ENCODE data around the gene PTF1A.

Gene PTF1A, protein sequence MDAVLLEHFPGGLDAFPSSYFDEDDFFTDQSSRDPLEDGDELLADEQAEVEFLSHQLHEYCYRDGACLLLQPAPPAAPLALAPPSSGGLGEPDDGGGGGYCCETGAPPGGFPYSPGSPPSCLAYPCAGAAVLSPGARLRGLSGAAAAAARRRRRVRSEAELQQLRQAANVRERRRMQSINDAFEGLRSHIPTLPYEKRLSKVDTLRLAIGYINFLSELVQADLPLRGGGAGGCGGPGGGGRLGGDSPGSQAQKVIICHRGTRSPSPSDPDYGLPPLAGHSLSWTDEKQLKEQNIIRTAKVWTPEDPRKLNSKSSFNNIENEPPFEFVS

DNA sequence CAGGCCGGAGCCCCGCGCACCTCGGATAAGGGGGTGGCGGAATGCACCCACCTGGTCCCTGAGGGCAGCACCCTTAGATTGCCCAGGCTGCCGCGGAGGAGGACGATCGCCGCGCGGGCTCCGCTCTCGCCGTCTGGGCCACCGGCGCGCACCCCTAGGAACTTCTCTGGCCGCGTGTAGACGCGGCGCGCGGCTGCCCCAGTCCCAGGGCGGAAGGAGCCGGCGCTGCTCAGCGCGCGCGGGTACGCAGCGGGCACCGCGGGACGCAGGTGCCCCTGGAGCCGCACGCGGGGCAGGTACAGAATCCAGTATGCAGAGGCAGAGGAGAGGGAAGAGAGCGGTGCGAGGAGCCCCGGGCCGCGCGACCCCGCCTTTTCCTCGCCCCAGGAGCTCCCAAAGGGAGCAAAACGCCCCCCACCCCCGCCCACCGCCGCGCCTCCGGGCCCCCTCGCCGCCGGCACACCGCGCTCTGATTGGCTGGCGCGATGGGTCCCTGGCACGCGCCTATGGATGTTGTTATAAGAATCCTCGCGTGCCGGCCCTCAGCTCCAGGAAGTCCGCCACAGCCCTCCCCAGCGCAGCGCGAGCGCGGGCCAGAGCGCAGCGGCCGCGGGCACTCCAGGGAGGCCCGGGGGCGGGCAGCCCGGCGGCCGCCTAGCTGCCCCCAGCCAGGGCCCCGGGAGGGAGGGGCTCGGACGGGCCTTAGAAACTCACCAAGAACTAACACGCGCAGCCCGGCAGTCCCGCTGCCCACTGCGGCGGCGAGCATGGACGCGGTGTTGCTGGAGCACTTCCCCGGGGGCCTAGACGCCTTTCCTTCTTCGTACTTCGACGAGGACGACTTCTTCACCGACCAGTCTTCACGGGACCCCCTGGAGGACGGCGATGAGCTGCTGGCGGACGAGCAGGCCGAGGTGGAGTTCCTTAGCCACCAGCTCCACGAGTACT, at the start of gene PTF1A:
Gene PTF1A, plus strand, starts transcription at position 549 of the 948 bp plus-strand sequence. Its CDS starts 219 bp downstream, at position 768.
- DNase-seq, result no peak

DNA sequence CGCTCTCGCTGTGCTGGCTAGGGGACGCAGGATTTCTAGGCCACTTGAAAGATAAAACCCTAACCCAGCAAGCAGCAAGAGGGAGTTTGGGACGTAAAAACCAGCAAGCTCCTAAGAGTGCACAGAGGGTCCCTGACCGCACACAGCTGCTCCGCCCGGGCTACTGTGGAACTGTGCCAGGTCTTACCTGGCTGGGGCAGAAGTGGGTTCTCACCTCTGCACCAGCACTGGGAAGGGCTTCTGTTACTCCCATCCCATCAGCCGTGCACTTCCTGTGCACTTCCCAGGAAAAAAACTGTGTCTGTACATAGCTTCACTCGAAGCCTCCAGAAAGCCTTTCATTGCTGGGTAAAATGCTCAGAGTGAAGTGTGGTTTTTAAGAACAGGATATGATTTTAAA, 45.9 kb upstream of the PTF1A start:
- no peak for DNase-seq

DNA sequence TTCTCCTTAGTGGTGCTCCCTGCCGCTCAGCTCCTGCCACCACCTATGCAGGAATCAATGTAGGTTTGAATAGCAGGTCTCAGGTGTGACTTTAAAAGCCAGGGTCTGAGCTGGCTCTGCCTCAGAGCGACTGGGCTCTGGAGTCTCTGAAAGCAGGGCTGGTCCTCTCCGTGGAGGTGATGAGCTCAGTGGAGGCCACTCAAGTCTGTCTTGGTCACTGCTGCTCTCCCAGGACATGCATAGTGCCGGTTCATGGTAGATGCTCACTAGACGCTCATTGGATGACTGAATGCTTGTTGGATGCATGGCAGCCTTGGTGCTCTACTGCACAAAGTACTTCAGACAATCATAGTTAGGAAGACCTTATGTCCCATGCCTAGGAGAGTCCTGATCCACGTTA, 45.1 kb upstream of the PTF1A start:
- no peak for DNase-seq

DNA sequence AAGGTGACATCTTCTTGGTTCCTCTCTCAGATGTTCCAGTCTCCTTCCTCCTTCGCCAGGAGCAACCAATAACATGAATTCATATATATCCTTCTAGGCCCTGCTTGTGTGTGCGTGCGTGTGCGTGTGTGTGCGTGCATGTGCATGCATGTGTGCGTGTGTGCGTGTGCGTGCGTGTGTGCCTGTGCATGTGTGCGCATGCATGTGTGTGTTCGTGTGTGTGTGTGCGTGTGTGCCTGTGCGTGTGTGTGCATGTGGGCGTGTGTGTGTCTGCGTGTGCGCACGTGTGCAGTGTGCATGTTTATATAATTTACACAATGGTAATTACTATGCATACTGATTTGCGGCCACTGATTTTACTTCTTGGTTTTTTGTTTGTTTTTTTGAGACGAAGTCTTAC, 43.9 kb upstream of the PTF1A start:
- no peak for DNase-seq

DNA sequence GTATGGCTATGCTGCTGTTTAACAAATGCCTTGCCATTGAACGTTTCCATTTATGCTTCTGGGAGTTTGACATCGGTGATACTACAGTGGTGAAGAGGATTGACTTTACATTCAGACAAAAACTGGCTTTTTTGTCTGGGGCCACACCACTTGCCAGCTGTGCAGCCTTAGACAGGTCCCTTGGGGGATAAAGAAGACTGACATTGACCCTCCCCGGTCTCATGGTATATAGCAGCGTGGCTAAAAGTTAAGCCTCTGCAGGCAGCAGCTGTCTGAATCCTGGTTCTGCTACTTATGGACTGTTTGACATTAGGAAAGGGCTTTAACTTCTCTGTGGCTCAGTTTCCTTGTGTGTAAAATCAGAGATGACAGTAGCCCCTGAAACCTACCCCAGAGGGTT, 42.0 kb upstream of the PTF1A start:
- no peak for DNase-seq

DNA sequence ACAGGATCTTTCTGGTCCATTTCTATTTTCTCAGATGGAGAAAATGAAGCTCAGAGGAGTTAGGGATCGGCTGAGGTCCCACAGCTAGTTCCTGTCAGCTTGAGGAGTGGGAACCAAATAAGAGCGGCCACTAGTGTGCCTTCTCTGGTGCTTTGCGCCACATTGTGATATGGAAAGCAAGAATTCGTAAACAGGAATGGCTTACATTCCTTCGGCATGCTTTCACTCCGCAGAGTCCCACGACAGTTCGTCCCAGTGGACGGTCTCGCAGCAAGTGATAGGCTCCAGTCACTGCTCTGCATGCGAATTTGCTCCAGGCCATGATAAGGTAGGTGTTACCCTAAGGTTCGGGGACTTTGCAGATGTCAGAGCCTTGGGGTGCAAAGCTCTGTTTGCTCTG, 41.5 kb upstream of the PTF1A start:
- DNase-seq, result no peak

DNA sequence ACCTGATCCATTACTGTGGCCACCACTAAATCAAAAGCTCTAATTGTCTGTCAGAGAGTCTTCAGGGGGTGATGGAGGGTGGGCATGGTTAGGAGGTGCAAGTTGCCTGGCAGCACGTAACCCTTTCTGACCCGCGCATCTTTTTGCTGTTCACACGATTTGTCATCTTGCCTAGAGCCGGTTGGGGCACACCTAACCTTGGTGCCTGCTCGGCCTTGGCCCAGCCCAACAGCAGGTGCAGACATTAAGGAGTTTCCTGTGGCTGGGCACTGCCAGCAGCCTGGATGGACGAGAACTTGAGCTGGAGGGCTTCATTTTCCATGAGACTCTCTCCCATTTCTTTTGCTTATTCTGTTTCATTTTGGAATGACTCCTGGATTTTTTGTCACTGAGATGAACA, 41.0 kb upstream of the PTF1A start:
- DNase-seq, result no peak

DNA sequence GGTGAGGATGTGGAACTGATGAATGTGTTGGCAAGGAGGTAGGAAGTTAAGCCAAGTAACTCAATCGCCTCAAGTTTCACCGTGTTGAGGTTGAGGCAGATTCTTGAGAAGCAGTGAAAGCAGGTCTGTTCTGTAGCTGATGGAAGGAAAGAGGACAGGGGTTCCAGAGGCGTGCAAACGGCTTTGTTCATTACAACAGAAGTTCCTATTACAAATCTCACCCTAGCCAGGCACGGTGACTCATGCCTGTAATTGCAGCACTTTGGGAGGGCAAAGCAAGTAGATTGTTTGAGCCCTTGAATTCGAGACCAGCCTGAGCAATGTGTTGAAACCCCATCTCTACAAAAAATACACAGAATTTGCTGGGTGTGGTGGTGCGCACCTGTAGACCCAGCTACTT, 36.9 kb upstream of the PTF1A start:
- no peak for DNase-seq

DNA sequence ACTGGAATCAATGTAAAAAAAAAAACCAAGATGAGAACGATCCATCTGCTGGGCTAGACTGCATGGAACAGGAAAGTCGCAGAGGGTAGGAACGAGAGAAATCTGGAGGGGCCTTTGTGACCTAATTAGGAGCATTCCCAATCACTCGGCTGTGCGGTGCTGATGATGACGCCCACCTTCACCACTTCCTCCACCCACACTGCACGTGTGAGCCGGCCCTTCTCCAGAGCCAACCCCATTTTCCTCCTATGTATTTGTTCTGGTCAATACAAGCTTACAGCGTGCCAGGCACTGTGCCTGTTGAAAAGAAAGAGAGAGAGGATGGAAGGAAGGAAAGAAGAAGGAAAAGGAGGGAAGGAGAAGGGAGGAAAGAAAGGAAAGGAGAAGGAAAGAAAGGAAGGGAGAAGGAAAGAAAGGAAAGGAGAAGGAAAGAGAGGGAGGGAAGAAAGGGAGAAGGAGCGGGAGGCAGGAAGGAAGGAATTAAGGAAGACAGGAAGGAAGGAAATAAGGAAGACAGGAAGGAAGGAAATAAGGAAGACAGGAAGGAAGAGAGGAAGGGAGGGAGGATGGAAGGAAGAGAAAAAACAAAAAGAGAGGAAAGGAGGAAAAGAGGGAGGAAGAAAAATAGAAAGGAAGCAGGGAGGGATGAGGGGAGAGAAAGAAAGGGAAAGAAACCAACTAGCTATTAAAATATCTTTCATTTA, 35.5 kb upstream of the PTF1A start:
- DNase-seq, result no peak

DNA sequence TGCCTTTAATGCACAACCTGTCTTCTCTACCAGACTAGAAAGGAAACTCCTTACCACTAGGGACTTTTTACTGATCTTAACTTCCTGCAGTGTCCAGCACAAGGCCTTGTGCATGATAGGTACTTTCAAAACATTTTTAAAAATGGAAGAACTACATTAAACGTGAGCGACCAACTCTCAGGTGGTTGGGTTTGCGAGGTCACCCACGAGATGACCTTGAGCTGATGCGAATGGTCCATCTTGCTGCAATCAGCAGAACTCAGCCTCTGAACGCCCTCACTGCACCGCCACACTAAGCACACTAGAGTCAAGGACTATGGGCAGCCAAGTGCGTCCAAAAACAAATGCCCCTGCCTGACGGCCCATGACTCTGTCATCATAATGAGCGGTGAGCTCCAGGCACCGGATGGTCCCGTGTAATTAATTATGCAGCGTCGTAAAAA, 34.9 kb upstream of the PTF1A start:
- DNase-seq, result no peak

DNA sequence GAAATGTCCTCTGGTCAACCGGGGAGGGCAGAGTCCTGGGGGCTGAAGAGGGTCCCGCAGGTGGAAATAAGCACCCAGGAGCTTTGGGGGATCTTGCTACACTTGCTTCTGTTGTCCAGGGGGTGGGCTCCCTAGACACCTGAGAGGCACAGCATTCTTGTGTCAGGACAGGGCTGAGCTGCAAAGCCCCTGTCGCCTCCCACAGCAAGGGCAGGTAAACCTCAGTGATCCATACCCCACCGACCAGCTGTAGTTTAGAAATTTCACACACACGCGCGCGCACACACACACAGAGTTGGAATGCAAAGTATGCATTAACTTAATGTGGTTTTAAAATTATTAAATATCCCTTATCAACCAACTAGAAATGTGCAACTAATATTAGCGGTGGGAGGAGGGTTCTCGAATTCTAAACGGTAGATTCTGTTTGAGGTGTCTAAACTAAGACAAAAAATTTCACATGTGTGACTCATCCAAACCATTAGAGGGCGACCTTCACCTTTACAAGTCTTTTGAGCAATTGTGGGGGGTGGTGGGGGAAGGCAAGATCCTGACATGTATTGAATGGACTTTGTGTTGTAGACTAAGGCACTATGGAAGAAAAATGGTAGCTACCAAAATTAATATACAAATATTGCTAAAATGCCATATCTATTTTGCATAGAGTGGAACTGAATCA, 34.3 kb upstream of the PTF1A start:
- peak in 1 of 6 experiments; percentile 28 for DNase-seq

DNA sequence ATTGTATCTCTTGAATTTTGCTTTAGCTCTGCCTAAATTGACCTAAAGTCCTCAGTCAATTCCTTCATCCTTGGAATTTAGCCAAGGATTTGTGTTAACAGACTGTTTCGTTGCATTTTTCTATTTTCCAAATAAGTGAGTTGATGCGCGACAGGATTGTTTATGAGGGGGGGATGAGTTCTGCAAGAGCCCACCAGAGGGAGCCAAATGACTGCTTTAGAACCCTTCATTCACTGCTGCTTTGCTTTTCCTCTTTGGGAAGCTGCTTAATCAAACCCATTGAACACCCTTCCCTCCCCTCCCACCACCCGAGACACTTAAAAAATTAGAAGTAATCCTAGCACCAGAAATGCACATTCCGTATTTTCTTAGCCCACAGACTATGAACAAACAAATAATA, 33.7 kb upstream of the PTF1A start:
- DNase-seq, result peak in 3 of 6 experiments; percentile 4 to 32 (median 29)

DNA sequence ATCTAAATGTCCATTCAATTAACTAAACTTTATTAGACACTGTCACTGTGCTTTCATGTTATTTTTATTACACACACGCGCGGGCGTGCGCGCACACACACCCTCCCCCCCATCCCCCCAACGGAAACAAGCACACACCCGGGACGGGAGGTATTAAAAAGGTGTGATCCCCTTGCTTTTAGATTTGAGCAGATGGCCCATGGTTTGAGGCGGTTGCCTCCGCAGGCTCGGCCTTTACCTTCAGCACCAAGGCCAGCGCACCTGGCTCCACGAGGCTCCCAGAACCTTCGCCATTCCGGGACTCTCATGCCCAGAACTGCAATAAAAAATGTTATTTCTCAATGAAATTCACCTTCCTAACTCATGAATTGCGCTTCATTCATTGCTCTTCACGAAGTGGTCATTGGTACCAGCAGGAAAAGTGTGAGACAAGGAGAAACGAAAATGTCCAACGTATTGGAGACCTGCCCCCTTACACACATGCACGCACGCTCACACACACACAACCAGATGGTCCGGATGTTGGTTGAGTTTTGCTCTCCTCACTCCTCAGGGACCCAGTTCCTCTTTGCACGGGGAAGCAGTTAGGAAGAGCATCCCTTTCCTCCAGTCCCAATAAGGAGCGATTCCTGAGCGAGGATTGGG, 20.8 kb upstream of the PTF1A start:
- no peak for DNase-seq

DNA sequence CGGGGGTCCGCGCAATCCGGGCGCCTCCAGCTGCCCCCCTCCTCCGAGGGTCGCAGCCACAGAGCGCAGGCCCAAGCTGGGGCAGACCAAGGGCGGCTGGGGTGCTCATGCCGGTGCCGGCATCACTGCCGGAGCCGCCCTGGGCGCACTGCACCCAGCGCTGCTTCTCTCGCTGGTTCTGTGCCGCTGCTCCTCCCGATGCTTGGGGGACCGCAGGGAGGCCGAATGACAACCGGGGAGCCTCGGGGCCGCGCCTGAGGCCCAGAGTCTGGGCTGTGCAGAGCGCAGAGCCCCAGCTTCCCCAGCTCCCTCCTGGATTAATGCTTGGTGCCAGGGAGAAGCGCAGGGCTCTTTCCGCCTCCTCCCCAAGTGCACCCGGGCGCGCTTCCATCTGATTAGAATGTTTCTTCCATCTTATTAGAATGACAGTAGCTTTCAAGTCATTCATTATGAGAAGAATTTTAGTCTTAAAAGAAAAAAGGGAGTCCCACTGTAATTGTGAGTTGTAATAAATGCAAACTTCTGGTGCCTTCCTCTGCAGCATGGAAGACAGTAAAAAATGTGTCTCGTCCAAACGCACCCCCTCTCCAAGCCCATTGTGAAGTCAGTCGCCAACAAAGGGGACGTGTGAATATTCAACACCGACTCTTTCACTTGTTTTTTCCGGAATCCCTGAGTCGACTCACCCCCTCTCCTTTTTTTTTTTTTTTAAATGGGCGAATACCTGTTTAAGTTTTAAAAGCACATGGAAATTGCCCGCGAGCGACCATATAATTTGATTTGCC, 19.5 kb upstream of the PTF1A start:
- no peak for DNase-seq

DNA sequence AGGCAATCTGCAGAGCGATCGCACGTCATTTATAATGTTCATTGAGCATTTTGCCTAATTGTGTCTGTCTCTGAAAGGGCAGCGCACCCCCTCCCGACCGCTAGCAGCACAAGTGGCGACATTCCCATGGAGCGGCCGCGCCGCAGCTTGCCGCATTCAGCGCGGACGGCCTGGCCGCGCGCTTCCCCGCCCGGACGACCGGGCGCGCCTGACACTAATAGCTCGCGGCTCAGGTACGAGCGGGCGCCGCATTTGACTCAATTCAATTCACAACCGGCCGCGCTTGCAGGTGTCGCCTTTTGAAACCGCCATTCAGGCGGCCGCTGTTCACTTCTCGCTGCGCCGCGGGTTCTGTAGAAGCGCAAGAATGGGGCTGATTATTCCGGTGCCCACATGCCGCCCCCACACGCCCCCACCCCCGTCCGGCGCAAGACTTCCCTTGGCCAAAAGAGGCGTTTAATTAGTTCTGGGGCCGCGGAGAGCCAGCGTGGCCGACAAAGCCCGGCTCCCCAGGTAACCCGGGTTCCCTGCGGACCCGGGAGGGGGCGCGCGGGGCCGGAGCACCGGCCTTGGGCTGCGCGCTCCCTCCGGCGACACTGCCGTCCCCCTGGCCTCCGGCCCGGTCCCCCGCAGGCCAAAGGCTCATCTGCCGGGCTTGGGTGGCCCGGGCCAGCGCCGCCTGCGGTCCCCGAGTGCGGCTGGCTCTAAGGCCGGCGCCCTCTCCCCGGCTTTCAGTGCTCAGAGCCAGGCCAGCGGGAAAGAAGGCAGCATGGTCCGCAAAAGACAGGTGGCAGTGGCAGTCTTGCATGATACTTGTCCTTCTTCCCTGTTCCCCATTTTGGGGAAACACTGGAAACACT, 18.7 kb upstream of the PTF1A start:
- DNase-seq, result no peak

DNA sequence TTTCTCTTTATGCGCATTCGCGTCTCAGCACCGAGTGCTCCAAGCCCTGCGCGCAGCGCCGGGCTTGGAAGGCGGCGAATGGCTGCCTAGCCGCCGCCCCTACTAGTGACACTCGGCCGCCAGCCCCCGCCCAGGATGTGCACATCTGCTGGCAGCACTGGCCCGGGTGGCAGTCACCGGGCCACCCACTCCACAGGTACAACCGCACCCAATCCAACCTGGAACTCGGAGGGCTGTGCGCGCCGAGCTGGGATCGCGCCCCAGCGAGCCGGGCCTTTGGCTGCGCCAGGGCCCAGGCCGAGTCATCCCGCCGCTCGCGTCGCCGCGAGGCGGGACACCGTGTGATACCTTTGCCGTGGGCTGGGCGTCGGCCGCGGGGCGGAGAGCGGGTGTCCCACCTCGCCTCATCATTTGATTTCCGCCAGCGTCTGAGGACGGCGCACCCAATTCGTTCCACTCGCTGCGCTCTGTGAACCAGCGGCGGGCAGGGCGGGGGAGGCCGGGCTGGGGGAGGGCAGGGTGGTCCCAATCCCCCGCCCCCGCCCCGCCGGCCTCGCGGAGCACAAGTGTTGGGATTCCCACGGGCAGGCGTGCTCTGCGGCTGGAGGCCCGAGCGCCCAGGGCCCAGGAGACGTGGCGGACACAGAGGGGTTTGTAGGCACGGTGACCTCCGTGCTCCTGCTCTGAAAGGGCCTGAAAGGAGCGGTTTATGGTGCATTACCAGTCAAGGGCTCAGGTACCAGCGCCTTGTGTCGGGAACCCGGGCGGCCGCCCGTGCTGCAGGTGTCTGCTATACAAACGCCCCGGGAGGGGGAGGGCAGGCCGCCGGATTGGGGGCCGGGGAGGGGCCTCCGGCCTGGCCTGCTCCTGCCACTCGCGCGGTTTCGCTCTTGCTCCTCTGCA, 17.8 kb upstream of the PTF1A start:
- no peak for DNase-seq

DNA sequence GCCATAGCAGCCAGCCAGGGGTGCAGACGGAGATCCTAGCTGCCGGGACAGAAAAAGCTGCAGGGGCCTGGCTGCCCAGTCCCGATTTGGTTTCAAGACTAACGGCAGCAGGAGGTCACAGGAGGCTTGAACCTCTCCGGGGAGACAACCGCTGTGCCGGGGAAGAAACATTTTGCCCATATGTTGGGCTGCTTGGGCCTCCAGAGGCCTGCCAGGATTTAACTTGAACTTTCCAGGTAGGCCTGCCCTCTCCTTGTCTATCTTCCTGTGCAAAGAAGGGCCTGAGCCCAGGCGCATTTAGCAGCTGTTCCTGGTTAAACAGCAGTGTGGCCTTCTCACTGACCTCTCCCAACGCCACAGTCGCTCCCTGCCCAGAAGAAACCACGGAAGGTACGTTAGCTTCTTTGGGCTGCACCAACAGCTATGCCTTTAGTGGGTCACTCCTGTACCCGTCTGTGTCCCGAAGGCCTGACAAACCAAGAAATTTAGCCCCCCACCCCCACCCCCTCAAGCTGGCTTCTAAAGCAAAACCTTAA, 17.1 kb upstream of the PTF1A start:
- no peak for DNase-seq

DNA sequence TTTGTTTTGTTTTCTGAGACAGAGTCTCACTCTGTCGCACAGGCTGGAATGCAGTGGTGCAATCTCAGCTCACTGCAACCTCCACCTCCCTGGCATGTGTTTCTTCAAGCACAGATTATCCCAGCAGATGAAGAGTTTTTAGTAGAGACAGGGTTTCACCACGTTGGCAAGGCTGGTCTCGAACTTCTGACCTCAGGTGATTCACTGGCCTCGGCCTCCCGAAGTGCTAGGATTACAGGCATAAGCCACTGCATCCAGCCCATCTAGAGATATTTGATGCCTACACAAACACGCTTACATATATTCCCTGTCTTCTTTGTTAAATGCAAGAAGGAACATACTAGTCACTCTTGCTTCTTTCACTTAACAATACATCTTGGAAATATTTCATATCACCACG, 5.9 kb upstream of the PTF1A start:
- no peak for DNase-seq

DNA sequence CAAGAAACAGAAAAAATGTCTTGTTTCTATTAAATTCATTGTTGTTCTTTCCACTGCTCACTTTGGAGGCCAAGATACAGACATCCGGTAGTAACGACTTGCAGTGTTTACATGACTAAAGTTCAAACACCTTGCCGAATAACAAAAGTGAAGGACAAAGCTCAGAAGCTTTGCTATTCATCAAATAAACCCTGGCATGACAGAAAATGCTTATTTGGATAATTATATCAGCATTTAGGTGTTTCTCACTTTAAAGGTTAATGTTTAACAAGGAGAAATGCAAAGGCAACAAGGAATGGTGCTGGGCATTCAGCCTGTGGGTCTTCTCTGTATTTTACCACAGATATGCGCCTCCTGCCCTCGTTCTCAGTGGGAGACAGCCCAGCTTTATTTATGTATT, 5.4 kb upstream of the PTF1A start:
- no peak for DNase-seq

Data from stimulated activated naive CD4-positive, alpha-beta T cell (primary cell).